ENCODE data around the gene HDGF.

DNA sequence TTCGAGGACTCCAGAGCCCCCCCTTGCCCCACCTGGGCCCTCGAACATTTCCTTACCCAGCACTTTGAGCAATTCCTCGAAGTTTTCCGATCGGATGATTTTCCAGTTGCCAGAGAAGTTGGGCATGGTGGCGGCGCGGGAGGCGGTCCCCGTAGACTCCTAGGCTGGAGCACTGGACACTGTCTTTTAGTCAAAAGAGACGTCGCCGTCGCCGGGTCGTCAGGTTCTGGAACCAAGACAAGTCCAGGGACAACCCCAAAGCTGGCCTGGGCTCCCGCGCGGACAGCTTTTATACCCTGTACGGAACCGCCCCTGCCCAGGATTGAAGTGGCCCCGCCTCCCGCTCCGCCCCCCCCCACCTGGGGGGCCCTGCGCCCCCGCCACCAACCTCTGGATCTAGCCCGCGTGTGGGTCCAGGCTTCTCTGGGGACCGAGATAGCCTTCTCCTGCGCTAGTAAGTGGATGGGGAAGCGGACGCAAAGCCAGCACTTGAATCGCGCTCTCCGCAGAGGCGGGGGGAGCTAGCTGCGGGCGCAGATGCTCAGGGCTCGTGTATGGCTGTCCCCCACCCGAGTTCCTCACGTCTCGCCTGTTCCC lies 46.1 kb downstream of the HDGF start, which contains the start of gene CRABP2:
- TF ChIP-seq, protein P1, sequence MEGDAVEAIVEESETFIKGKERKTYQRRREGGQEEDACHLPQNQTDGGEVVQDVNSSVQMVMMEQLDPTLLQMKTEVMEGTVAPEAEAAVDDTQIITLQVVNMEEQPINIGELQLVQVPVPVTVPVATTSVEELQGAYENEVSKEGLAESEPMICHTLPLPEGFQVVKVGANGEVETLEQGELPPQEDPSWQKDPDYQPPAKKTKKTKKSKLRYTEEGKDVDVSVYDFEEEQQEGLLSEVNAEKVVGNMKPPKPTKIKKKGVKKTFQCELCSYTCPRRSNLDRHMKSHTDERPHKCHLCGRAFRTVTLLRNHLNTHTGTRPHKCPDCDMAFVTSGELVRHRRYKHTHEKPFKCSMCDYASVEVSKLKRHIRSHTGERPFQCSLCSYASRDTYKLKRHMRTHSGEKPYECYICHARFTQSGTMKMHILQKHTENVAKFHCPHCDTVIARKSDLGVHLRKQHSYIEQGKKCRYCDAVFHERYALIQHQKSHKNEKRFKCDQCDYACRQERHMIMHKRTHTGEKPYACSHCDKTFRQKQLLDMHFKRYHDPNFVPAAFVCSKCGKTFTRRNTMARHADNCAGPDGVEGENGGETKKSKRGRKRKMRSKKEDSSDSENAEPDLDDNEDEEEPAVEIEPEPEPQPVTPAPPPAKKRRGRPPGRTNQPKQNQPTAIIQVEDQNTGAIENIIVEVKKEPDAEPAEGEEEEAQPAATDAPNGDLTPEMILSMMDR (IDR thresholded peaks at IDR 0.05; ENCODE audit: low read length): no peak
- TF ChIP-seq EZH2 (IDR thresholded peaks at IDR 0.05; ENCODE audit: borderline replicate concordance, low read length): no peak
